Upper lobe of left lung (tissue), 6 donors: ENCODE measurements around the gene LIMK2. TPM values are rescaled to one million over a fixed set of nuclear protein-coding genes. Genes with fewer than 3 reads are reported as not detected.

Experiments used
- ATAC-seq, 2 donors: fragments of 200-7000 bp; cut with Tn5 transposase; one replicate each; pipeline ENCODE4 v1.9.1; 2022; ENCODE audit warnings: mild to moderate bottlenecking in 2 of 2, moderate library complexity in 2 of 2; ENCODE audit not compliant: low FRiP score in 2 of 2
- DNase-seq, 2 donors: peaks; one replicate each; pipeline ENCODE4 v3.0.0-alpha.2; 2019 to 2020
- H3K27ac ChIP-seq, 4 donors: fragments of 200-600 bp; sonication (generic); one replicate each; pipeline ENCODE4 v1.5.1; 2016 to 2019
- H3K27me3 ChIP-seq, 4 donors: fragments of 200-600 bp; sonication (generic); one replicate each; pipeline ENCODE4 v1.5.1; 2017 to 2019
- H3K36me3 ChIP-seq, 4 donors: fragments of 200-600 bp; sonication (generic); one replicate each; pipeline ENCODE4 v1.5.1; 2016 to 2019
- H3K4me1 ChIP-seq, 4 donors: fragments of 200-600 bp; sonication (generic); one replicate each; pipeline ENCODE4 v1.5.1; 2018 to 2019
- H3K4me3 ChIP-seq, 4 donors: fragments of 200-600 bp; sonication (generic); one replicate each; pipeline ENCODE4 v1.5.1; 2017 to 2019; ENCODE audit warnings: mild to moderate bottlenecking in 2 of 4, moderate library complexity in 1 of 4
- H3K9me3 ChIP-seq, 4 donors: fragments of 200-600 bp; sonication (generic); one replicate each; pipeline ENCODE4 v1.5.1; 2018 to 2019
- EP300 ChIP-seq, 4 donors: sonication (generic); formaldehyde crosslinking; IDR thresholded peaks; one replicate each; pipeline ENCODE4 v1.5.1; 2017; ENCODE audit warnings: antibody characterized with exemption in 4 of 4, control low read depth in 2 of 4
- POLR2A ChIP-seq, 4 donors: fragments of 450-650 bp; IDR thresholded peaks; one replicate each; pipeline ENCODE4 v1.5.1; 2016 to 2017; ENCODE audit warnings: antibody characterized with exemption in 4 of 4, mild to moderate bottlenecking in 2 of 4
- POLR2AphosphoS5 ChIP-seq, 2 donors: sonication (generic); formaldehyde crosslinking; IDR thresholded peaks; one replicate each; pipeline ENCODE4 v1.5.1; 2017; ENCODE audit warnings: antibody characterized with exemption in 2 of 2
- WGBS, 2 donors: methylation state at CpG; one replicate each; pipeline ENCODE4 v1.1.5; 2017 to 2018; 5-methylcytosine and 5-hydroxymethylcytosine counted together
- total RNA-seq, 6 donors: library from RNA; depleted of rRNA in 4 of 6; stranded (reverse); fragments of >200 nt in 4 of 6; gene quantifications; one replicate each; pipeline versions ENCODE4 v1.1.0 to v1.2.1, GENCODE V29; 2016 to 2021
- TF ChIP-seq, protein P1 (sequence below), 6 experiments: fragments of 450-650 bp in 4 of 6; fragments of 200-600 bp in 2 of 6; sonication (generic) in 2 of 6; IDR thresholded peaks; one replicate each; pipeline ENCODE4 v1.5.1; 2016 to 2019; ENCODE audit warnings: antibody characterized with exemption in 6 of 6
- donor health status: DM: no; HTN: no; CAD: no; lungs with moderate emphysema.
- donor health status: DM: no; HTN: yes; CAD: no; lungs with severe emphysema.

The LIMK2 gene
- total RNA-seq, 6 donors from 2014 or later: 44.5 to 141 (median 75.8) TPM

DNA sequence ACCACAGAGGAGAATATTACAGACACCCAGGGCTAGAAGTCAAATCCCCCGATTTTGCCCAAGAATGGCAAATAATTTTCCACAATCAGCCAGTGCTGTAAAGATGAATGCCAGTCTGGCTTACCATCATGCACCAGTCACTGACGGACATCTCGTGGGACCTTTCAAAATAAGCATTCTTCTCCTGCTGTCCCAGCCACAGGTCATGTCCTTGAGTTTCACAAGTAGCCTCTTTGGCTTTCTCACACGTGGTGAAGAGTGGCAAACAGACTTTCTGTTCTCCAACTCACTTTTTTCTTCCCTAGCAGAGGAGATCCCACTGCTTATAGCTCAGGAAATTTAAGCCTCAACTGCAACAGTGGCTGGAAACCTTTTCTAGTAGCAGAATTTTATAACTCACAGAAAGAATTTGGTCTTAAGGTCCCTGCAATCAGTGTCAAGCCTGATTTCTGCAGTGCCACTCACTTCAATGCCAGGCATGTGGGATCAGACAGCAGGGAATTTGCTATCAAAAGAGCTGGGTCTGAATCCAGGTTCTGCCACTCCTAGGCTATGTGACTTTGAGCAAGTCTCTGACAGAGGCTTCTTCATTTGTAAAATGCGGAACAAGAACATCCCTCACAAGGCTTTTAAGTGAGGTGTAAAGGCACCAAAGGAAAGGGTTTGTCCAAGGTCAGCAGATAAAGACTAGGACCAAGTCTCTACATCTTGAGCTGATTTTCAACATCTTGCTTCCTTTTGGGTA lies 76.6 kb downstream of the LIMK2 start:
- DNase-seq: peak in 1 of 2 donors; percentile 73
- 27 to 54% methylated on average over 5 of the region's 5 CpGs for WGBS, 2 donors
- Histone ChIP-seq H3K27ac (peak overlapping the region; percentile 97 to 98 (median 98)), H3K27me3 (no peaks in the 10 kb centered on the region), H3K4me1 (peaks cover 60 to 73% (median 63%) of the 10 kb centered on the region in 4 donors), H3K4me3 (peak overlapping the region in 2 of 4 donors; percentile 56 to 68), H3K36me3 (peaks cover 10 to 59% (median 36%) of the 10 kb centered on the region in 4 donors), H3K9me3 (no peaks in the 10 kb centered on the region)
- no peak for ATAC-seq
- TF ChIP-seq EP300 (IDR thresholded peaks at IDR 0.05) (peak in 1 of 4 donors; percentile 69), POLR2A (IDR thresholded peaks at IDR 0.05) (peak in 1 of 4 donors; percentile 34), POLR2AphosphoS5 (IDR thresholded peaks at IDR 0.05) (peak in 1 of 2 donors; percentile 42)
- TF ChIP-seq, protein P1, sequence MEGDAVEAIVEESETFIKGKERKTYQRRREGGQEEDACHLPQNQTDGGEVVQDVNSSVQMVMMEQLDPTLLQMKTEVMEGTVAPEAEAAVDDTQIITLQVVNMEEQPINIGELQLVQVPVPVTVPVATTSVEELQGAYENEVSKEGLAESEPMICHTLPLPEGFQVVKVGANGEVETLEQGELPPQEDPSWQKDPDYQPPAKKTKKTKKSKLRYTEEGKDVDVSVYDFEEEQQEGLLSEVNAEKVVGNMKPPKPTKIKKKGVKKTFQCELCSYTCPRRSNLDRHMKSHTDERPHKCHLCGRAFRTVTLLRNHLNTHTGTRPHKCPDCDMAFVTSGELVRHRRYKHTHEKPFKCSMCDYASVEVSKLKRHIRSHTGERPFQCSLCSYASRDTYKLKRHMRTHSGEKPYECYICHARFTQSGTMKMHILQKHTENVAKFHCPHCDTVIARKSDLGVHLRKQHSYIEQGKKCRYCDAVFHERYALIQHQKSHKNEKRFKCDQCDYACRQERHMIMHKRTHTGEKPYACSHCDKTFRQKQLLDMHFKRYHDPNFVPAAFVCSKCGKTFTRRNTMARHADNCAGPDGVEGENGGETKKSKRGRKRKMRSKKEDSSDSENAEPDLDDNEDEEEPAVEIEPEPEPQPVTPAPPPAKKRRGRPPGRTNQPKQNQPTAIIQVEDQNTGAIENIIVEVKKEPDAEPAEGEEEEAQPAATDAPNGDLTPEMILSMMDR (IDR thresholded peaks at IDR 0.05): no peak

DNA sequence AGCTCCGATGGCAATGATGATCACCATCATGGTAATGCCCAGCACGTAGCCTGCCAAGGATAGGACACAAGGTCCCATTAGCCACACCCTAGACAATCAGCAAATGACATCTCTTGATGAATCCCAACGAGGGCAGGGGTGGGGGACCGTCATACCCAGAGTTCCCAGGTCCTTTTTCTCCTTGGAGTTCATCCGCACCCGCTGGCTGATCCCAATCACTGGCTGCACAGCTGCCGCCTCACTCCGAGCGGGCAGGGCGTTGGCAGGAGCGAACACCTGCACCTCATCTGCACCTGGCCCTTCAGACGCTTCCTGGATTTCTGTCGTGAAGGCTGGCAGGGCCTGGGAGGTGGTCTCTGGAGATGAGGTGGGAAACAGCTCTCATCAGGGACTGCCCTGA lies 77.2 kb downstream of the LIMK2 start:
- no peaks in the 10 kb centered on the region for H3K9me3 ChIP-seq
- WGBS, 2 donors: 80 to 83% methylated on average over 13 of the region's 13 CpGs

DNA sequence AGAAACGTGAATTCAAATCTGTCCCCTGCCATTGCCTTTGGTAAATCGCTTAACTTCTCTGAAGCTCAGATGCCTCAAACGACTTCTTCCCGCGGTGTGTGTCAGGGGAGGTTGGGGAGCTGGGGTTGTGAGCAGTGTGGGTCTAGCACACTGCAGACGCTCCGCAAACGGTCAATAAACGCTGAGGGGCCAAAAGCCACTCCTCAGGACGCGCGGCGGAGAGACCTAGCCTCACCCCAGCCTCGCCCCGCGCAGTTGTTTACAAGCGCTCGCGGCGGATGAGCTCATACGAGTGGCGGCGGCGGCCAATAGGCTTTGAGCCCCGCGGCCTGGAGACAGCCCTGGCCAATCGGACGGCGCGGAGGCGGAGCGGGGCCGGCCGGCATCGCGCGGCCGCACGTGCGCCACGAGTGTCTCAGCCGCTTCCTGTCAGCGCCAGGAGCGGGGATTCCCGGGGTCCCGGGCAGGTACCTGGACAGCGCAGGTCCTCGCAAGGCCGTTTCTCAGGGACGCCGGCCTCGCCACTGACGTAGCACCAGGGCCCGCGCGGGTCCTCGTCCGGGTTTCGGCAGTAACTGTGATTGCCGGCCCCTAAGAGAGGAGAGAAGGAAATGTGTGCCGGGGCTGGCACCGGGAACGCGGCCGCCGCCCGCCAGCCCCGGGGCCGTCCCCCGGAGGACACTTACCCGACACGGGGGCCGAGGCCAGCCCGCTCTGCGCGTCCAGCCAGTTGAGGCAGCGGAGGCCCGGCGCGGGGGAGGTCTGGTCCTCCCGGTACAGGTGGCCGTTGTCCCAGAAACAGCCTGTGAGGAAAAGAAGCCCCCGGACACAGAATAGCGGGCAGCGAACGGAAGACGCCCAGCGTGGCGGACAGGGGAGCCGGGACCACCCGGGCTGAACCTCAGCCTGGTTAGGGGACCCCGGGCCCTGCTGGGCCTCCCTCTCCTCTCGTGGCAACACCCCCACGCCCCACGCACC lies 78.7 kb downstream of the LIMK2 start:
- Histone ChIP-seq H3K27me3 (no peaks in the 10 kb centered on the region), H3K4me3 (peak overlapping the region; percentile 54 to 69 (median 62)), H3K4me1 (peaks cover 54 to 74% (median 64%) of the 10 kb centered on the region in 4 donors), H3K9me3 (no peaks in the 10 kb centered on the region), H3K27ac (peak overlapping the region; percentile 97 to 98 (median 98)), H3K36me3 (peaks cover 0 to 38% (median 17%) of the 10 kb centered on the region in 4 donors)
- TF ChIP-seq EP300 (IDR thresholded peaks at IDR 0.05) (peak in 1 of 4 donors; percentile 87), POLR2A (IDR thresholded peaks at IDR 0.05) (peak in 3 of 4 donors; percentile 92 to 100 (median 99)), POLR2AphosphoS5 (IDR thresholded peaks at IDR 0.05) (peak; percentile 95 to 98)
- TF ChIP-seq, protein P1 (IDR thresholded peaks at IDR 0.05): peak in 1 of 6 experiments; percentile 14
- peak; percentile 95 for ATAC-seq
- 0 to 3% methylated on average over 16 to 23 of the region's 95 CpGs for WGBS, 2 donors
- DNase-seq: peak; percentile 98 to 99

More for the DNA sequence above, 77.2 kb downstream of the LIMK2 start:
- DNase-seq (no peak), ATAC-seq (no peak)
- TF ChIP-seq POLR2A (IDR thresholded peaks at IDR 0.05) (no peak), POLR2AphosphoS5 (IDR thresholded peaks at IDR 0.05) (no peak), EP300 (IDR thresholded peaks at IDR 0.05) (no peak)
- TF ChIP-seq, protein P1 (IDR thresholded peaks at IDR 0.05): no peak
- Histone ChIP-seq H3K4me3 (peak overlapping the region in 3 of 4 donors; percentile 54 to 68 (median 56)), H3K4me1 (peaks cover 62 to 78% (median 69%) of the 10 kb centered on the region in 4 donors), H3K27me3 (no peaks in the 10 kb centered on the region), H3K36me3 (peaks cover 6 to 52% (median 30%) of the 10 kb centered on the region in 4 donors), H3K27ac (peak overlapping the region; percentile 97 to 98 (median 98))

DNA sequence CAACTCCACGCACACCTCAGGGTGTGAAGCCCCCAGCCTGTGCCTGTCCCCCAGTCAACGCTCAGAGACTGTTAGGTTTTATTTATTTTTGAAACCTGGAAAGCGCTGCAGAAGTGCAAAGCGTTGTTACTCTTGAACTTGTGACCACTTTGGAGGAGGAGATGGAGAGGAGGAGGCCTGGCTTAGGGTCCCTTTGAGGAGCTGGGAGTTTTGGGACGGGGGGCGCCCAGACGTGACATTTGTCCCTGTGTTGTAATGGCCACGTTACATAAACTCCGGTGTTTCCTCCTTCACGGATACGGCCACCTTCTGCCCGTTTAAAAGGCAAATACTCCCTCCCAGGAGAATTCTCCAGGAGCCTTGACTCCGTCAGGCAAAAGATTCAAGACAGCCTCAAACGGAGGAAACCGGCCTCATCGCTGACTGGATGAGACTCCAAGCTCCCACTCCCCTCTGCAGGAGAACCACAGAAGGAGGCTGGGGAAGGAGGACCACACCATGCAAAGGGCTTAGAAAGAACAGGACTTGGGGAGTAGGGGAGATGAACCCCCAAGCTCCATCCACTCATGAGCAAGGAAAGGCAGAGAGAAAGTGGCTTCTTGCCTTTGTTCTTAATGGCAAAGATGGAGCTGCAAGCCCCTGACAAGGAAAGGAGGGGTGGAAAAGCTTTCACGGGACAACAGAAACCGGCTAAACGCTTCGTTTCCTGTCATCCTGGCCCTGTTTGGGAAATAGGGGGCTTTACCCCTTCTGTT lies 79.6 kb downstream of the LIMK2 start:
- DNase-seq (no peak), ATAC-seq (no peak)
- peaks cover 57 to 75% (median 67%) of the 10 kb centered on the region in 4 donors for H3K4me1 ChIP-seq

More for the DNA sequence above, 79.6 kb downstream of the LIMK2 start:
- peak overlapping the region; percentile 97 to 98 (median 98) for H3K27ac ChIP-seq
- TF ChIP-seq POLR2AphosphoS5 (IDR thresholded peaks at IDR 0.05) (peak in 1 of 2 donors; percentile 7), EP300 (IDR thresholded peaks at IDR 0.05) (no peak), POLR2A (IDR thresholded peaks at IDR 0.05) (no peak)
- TF ChIP-seq, protein P1 (IDR thresholded peaks at IDR 0.05): no peak
- peaks cover 0 to 29% (median 15%) of the 10 kb centered on the region in 4 donors for H3K36me3 ChIP-seq
- WGBS, 2 donors: 1% methylated on average over 12 to 20 of the region's 20 CpGs
- peak overlapping the region; percentile 54 to 69 (median 62) for H3K4me3 ChIP-seq
- H3K9me3 ChIP-seq: no peaks in the 10 kb centered on the region
- no peaks in the 10 kb centered on the region for H3K27me3 ChIP-seq
